Ovary (tissue), 9 donors: Measurements from ENCODE around the gene MCM5. TPM values are rescaled to one million over a fixed set of nuclear protein-coding genes. Genes with fewer than 3 reads are reported as not detected.

Experiments
- DNase-seq, 5 donors: peaks; one replicate each; pipeline ENCODE4 v3.0.0-alpha.2; 2019 to 2020
- H3K27ac ChIP-seq, 2 donors: fragments of 200-600 bp; one replicate each; pipeline versions ENCODE4 v1.5.1 to v1.8.0; 2019 to 2022
- H3K27me3 ChIP-seq: fragments of 200-600 bp; one replicate; pipeline ENCODE4 v1.8.0; 2022
- H3K36me3 ChIP-seq: fragments of 200-600 bp; sonication (generic); one replicate; pipeline ENCODE4 v1.5.1; 2019
- H3K4me1 ChIP-seq: one replicate; pipeline ENCODE4 v1.8.1; 2013; ENCODE audit warnings: mild to moderate bottlenecking, moderate library complexity; ENCODE audit not compliant: insufficient read depth
- H3K4me3 ChIP-seq: fragments of 200-600 bp; sonication (generic); one replicate; pipeline ENCODE4 v1.5.1; 2017
- H3K9me3 ChIP-seq, 2 donors: fragments of 200-600 bp in 1 of 2; sonication (generic) in 1 of 2; one replicate each; pipeline versions ENCODE4 v1.5.1 to v1.8.1; 2013 to 2019; ENCODE audit warnings: mild to moderate bottlenecking in 1 of 2, moderate library complexity in 1 of 2
- CTCF ChIP-seq, 3 donors: fragments of 450-650 bp in 2 of 3; fragments of 200-600 bp in 1 of 3; IDR thresholded peaks; one replicate each; pipeline versions ENCODE4 v1.5.1 to v1.8.0; 2016 to 2022; ENCODE audit warnings: antibody characterized with exemption in 3 of 3, mild to moderate bottlenecking in 1 of 3
- EP300 ChIP-seq: sonication (generic); formaldehyde crosslinking; IDR thresholded peaks from one replicate; pipeline ENCODE4 v1.6.1; 2017; ENCODE audit warnings: antibody characterized with exemption
- POLR2A ChIP-seq: fragments of 450-650 bp; IDR thresholded peaks from one replicate; pipeline ENCODE4 v1.6.1; 2017; ENCODE audit warnings: antibody characterized with exemption, mild to moderate bottlenecking, moderate library complexity
- WGBS, 3 donors: extraction: QIAGEN DNeasy Blood & Tissue Kit in 1 of 3; methylation state at CpG; one replicate each; pipeline versions ENCODE4 v1.1.5 to v1.1.7; 2013 to 2017; 5-methylcytosine and 5-hydroxymethylcytosine counted together
- intact Hi-C, 4 donors: fragments of 100-400 bp; cut with DNase I; formaldehyde crosslinking; loops; one replicate each; pipeline versions ENCODE4 v1.11.0 to v1.15.1; 2022 to 2023
- polyA plus RNA-seq, 2 donors: library from polyadenylated mRNA; stranded (reverse); fragments of 200-250 nt in 1 of 2; fragments of 350-450 nt in 1 of 2; fragmentation: Illumina TruSeq in 1 of 2; extraction: RNeasy Lipid Tissue Mini Kit (QIAGEN cat#74804) in 1 of 2; gene quantifications; one replicate each; pipeline ENCODE4 v1.2.3, GENCODE V29; 2013 to 2014
- total RNA-seq, 7 donors: library from RNA; depleted of rRNA in 2 of 7; stranded (reverse); fragments of >200 nt in 2 of 7; fragmentation: NEBNext Ultra II Directional in 3 of 7; extraction: Animal tissue kit (Norgen Biotek cat#: 25700) in 3 of 7; gene quantifications; one replicate each; pipeline versions ENCODE4 v1.1.0 to v1.2.4, GENCODE V29; 2016 to 2023
- donor health status: DM: no; HTN: no; CAD: no; lungs with moderate emphysema.
- donor health status: DM: no; HTN: no; CAD: no.
- donor health status: Bipolar disorder and iron deficiency.
- donor health status: DM: yes; HTN: yes; CAD: no.
- donor health status: DM: no; HTN: no; CAD: no.
- donor health status: DM: yes; HTN: yes; CAD: no.

MCM5 gene
- total and polyA plus RNA-seq, 9 donors = 6.6 to 42.5 (median 39.1) TPM

GRCh38 chr22:35473971-35474370, 74.0 kb downstream of the MCM5 start:
- Histone ChIP-seq H3K4me1 (peaks cover 7% of the 10 kb centered on the region), H3K27ac (no peak overlapping the region), H3K4me3 (no peak overlapping the region), H3K9me3 (no peaks in the 10 kb centered on the region), H3K36me3 (no peaks in the 10 kb centered on the region), H3K27me3 (no peaks in the 10 kb centered on the region)
- 76 to 86% (median 81%) methylated on average over 4 of the region's 4 CpGs for WGBS, 3 donors
- TF ChIP-seq CTCF (IDR thresholded peaks at IDR 0.05) (no peak), EP300 (no peak), POLR2A (no peak)
- intact Hi-C loops = no loop called here
- no peak for DNase-seq

Other genes starting within 250 kb of the MCM5 start
- 10 to 100 TPM; 15.9 to 23.9 (median 20.9) TPM for gene HMGXB4, start 142.6 kb upstream of the MCM5 start, total RNA-seq
- 10 to 100 TPM; 14.8 to 18.5 TPM for gene HMGXB4, start 142.6 kb upstream of the MCM5 start, polyA plus RNA-seq
- gene TOM1, start 100.2 kb upstream of the MCM5 start, total RNA-seq = 10 to 100 TPM; 35.1 to 48.9 (median 41.9) TPM
- gene TOM1, start 100.2 kb upstream of the MCM5 start, polyA plus RNA-seq = 10 to 100 TPM; 16.9 to 31.0 TPM
- gene HMOX1, start 19.0 kb upstream of the MCM5 start, total RNA-seq = 100 to 1,000 TPM in 1 of 7 donors, 10 to 100 TPM in 6; 45.0 to 101 (median 55.6) TPM
- 100 to 1,000 TPM in 1 of 2 donors, 10 to 100 TPM in 1; 71.4 to 243 TPM for gene HMOX1, start 19.0 kb upstream of the MCM5 start, polyA plus RNA-seq
- gene RASD2, start 140.7 kb downstream of the MCM5 start, total RNA-seq = 1 to 10 TPM in 5 of 7 donors, under 1 TPM in 2; 0.24 to 4.4 (median 2.8) TPM
- 1 to 10 TPM in 1 of 2 donors, under 1 TPM in 1; 0.75 to 1.3 TPM for gene RASD2, start 140.7 kb downstream of the MCM5 start, polyA plus RNA-seq
- 1 to 10 TPM in 4 of 7 donors, not detected in 3; 1.3 to 3.0 (median 1.7) TPM for gene MB, start 217.2 kb downstream of the MCM5 start, total RNA-seq
- 1 to 10 TPM; 1.7 to 2.6 TPM for gene MB, start 217.2 kb downstream of the MCM5 start, polyA plus RNA-seq
- gene APOL6, start 248.3 kb downstream of the MCM5 start, total RNA-seq = 10 to 100 TPM; 11.1 to 34.1 (median 21.4) TPM
- gene APOL6, start 248.3 kb downstream of the MCM5 start, polyA plus RNA-seq = 10 to 100 TPM; 12.6 to 18.6 TPM